OCI-LY7 (cell line): Measurements from ENCODE around the gene ST8SIA4. TPM values are rescaled to one million over a fixed set of nuclear protein-coding genes. Genes with fewer than 3 reads are reported as not detected.

ENCODE experiments used
- BruUV-seq: library from RNA; stranded (reverse); fragments of 400-500 nt; replicated peaks from 2 replicates; lab custom pipeline; 2021; lab: Mats Ljungman, UMichigan
- CTCF ChIA-PET: fragments of 300-600 bp; sonication (Branson Sonifier 250); formaldehyde crosslinking; loops from one replicate; lab custom pipeline; 2022; ENCODE audit warnings: antibody characterized with exemption; ENCODE audit not compliant: unreplicated experiment; lab: Charles Lee
- POLR2A ChIA-PET: fragments of 300-600 bp; sonication (Branson Sonifier 250); formaldehyde crosslinking; loops from one replicate; lab custom pipeline; 2022; ENCODE audit warnings: antibody characterized with exemption; lab: Charles Lee
- DNase-seq: peaks from one replicate; pipeline ENCODE4 v3.0.0-alpha.2; 2015; ENCODE audit warnings: low spot score
- H2AFZ ChIP-seq: fragments of 200-600 bp; sonication (generic), shearing (Covaris generic); 2 replicates; pipeline ENCODE4 v1.6.1; 2014; ENCODE audit warnings: mild to moderate bottlenecking, antibody characterized with exemption, low read length, moderate library complexity
- H3K27ac ChIP-seq: fragments of 200-600 bp; sonication (generic); 2 replicates; pipeline ENCODE4 v1.5.1; 2014; ENCODE audit warnings: mixed run types, low read depth, mild to moderate bottlenecking, moderate library complexity, low read length, inconsistent platforms; ENCODE audit not compliant: poor library complexity, severe bottlenecking
- H3K36me3 ChIP-seq: fragments of 200-600 bp; sonication (generic); 2 replicates; pipeline ENCODE4 v1.6.1; 2014; ENCODE audit warnings: mild to moderate bottlenecking, antibody characterized with exemption, low read length, moderate library complexity, mixed read lengths; ENCODE audit not compliant: insufficient read depth
- H3K4me1 ChIP-seq: fragments of 200-600 bp; sonication (generic); 2 replicates; pipeline ENCODE4 v1.5.1; 2014; ENCODE audit warnings: mild to moderate bottlenecking, low read length; ENCODE audit not compliant: insufficient read depth, poor library complexity, severe bottlenecking
- H3K4me2 ChIP-seq: fragments of 200-600 bp; sonication (generic); 2 replicates; pipeline ENCODE4 v1.6.1; 2014; ENCODE audit warnings: mild to moderate bottlenecking, low read length
- H3K4me3 ChIP-seq: fragments of 200-600 bp; sonication (generic); 2 replicates; pipeline ENCODE4 v1.5.1; 2014; ENCODE audit warnings: mild to moderate bottlenecking, low read depth, low read length; ENCODE audit not compliant: poor library complexity, severe bottlenecking
- H3K79me2 ChIP-seq: fragments of 200-600 bp; sonication (generic); 2 replicates; pipeline ENCODE4 v1.6.1; 2016; ENCODE audit warnings: low read depth, mild to moderate bottlenecking, low read length, moderate library complexity, mixed read lengths; ENCODE audit not compliant: insufficient read depth
- H3K9me2 ChIP-seq: fragments of 200-600 bp; sonication (generic); 2 replicates; pipeline ENCODE4 v1.6.1; 2016; ENCODE audit warnings: mild to moderate bottlenecking, low read length, mixed read lengths; ENCODE audit not compliant: insufficient read depth
- H3K9me3 ChIP-seq: fragments of 200-600 bp; sonication (generic); 2 replicates; pipeline ENCODE4 v1.6.1; 2014; ENCODE audit warnings: mild to moderate bottlenecking, mixed run types, low read length, mixed read lengths
- H4K20me1 ChIP-seq: fragments of 200-600 bp; sonication (generic); 2 replicates; pipeline ENCODE4 v1.6.1; 2014; ENCODE audit warnings: mild to moderate bottlenecking, antibody characterized with exemption, low read length, moderate library complexity, mixed read lengths; ENCODE audit not compliant: insufficient read depth
- EZH2phosphoT487 ChIP-seq: fragments of 200-600 bp; sonication (generic); IDR thresholded peaks from 2 replicates; pipeline ENCODE4 v1.6.1; 2018; ENCODE audit warnings: low read depth, borderline replicate concordance, mild to moderate bottlenecking, mixed run types, antibody characterized with exemption, low read length, moderate library complexity, mixed read lengths
- intact Hi-C: fragments of 100-400 bp; cut with micrococcal nuclease; formaldehyde crosslinking; loops from one replicate; pipeline ENCODE4 v1.10.0; 2022; ENCODE audit not compliant: unreplicated experiment
- total RNA-seq, 2 experiments: library from RNA; depleted of rRNA in 1 of 2; stranded (reverse); fragments of >200 nt in 1 of 2; shearing (Covaris generic) in 1 of 2; gene quantifications; 2 replicates each; pipeline ENCODE4 v1.2.3, GENCODE V29; 2014 to 2022
- TF ChIP-seq, protein P1 (sequence below): fragments of 200-600 bp; sonication (generic); conservative IDR thresholded peaks from 2 replicates; pipeline ENCODE4 v1.5.1; 2014; ENCODE audit warnings: mild to moderate bottlenecking, antibody characterized with exemption, low read length, moderate library complexity, mixed read lengths

Gene ST8SIA4
- total RNA-seq, 2 experiments from 2014 or later, result 10.2 to 40.3 TPM

DNA sequence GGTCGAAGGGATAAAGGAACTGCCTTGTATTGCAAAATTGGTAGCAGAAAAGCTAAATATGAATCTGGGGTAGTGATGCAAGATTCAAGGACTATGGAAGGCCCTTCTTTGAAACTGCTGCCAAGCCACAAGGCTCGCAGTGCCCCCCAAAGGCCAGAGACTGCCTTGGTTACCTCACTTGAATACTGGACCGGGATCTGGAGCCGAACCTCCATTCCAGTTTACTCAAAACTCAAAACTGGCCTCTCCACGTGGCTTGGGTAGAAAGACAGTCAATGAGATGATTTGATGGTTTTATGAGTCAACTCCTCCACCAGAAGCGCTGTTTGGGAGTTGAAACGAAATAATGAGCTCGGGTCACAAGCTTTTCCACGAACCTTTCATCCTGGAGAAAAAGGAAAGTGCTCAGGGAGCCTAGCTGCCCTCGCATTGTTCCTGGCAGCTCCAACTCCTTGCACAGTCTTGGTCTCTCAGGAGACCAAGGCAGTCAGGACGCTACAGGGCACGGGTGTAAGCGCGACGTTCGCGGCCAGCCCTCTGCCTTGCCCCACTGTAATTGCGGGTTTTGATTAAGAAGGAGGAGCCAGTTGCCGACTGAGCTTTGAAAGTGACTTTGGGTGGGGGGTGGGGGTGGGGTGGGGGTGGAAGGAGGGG lies 2.8 kb downstream of the ST8SIA4 start:
- H3K9me3 ChIP-seq, result peaks cover 10% of the 10 kb centered on the region; the same call in 1 of the 2 replicates
- peak overlapping the region; percentile 94 for H3K27ac ChIP-seq
- intact Hi-C loops, result loop anchor here (1.0 to 10.0 kb wide), 7 partner anchors 10 to 1975 kb away; partner anchors contain the start of genes CHD1 and FAM174A
- peak overlapping the region; percentile 40; the same call in 1 of the 2 replicates for H2AFZ ChIP-seq
- ChIA-PET POLR2A (interaction anchor here (0.6 to 12.8 kb wide), 24 partner anchors 9 to 1988 kb away, joined by 3 to 290 read pairs (median 4); no protein-coding TSS in a partner anchor), CTCF (interaction anchor here (0.6 to 1.3 kb wide), 11 partner anchors 9 to 128 kb away, joined by 3 to 8 read pairs (median 3); no protein-coding TSS in a partner anchor)
- H3K4me1 ChIP-seq, result peaks cover 48% of the 10 kb centered on the region
- DNase-seq, result peak; percentile 80
- no peaks in the 10 kb centered on the region; the same call in 1 of the 2 replicates for H4K20me1 ChIP-seq
- peaks cover 13% of the 10 kb centered on the region for H3K36me3 ChIP-seq
- no peaks in the 10 kb centered on the region for H3K9me2 ChIP-seq
- TSS peak; percentile 29 for BruUV-seq
- H3K79me2 ChIP-seq, result peaks cover 63% of the 10 kb centered on the region; the same call in 1 of the 2 replicates
- peak overlapping the region; percentile 96 for H3K4me2 ChIP-seq
- H3K4me3 ChIP-seq, result peak overlapping the region; percentile 87
- TF ChIP-seq, protein P1, sequence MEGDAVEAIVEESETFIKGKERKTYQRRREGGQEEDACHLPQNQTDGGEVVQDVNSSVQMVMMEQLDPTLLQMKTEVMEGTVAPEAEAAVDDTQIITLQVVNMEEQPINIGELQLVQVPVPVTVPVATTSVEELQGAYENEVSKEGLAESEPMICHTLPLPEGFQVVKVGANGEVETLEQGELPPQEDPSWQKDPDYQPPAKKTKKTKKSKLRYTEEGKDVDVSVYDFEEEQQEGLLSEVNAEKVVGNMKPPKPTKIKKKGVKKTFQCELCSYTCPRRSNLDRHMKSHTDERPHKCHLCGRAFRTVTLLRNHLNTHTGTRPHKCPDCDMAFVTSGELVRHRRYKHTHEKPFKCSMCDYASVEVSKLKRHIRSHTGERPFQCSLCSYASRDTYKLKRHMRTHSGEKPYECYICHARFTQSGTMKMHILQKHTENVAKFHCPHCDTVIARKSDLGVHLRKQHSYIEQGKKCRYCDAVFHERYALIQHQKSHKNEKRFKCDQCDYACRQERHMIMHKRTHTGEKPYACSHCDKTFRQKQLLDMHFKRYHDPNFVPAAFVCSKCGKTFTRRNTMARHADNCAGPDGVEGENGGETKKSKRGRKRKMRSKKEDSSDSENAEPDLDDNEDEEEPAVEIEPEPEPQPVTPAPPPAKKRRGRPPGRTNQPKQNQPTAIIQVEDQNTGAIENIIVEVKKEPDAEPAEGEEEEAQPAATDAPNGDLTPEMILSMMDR, result peak; percentile 87
- TF ChIP-seq EZH2phosphoT487, result no peak

DNA sequence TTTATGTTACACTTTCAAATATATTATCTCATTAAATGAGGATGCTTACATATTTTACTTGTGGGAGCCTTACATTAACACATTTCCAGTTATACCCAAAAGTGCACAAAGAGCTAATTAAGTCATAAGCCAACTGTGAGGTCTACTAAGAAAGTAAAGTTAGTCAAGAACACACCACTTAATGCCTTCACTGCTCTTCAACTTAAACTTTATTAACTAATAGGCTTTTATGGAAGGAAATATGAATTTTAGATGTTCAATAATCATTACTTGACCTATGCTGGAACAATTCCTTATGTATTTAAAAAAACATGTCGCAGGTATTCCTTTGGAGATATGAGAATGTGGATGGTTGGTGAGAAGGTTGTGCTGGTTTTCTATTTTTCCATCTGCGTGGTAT lies 3.4 kb downstream of the ST8SIA4 start:
- peaks cover 10% of the 10 kb centered on the region; the same call in 1 of the 2 replicates for H3K9me3 ChIP-seq
- H4K20me1 ChIP-seq, result no peaks in the 10 kb centered on the region; the same call in 1 of the 2 replicates
- POLR2A ChIA-PET, result interaction anchor here (0.7 to 12.8 kb wide), 12 partner anchors 11 to 1987 kb away, joined by 3 to 290 read pairs (median 31); no protein-coding TSS in a partner anchor
- H3K4me2 ChIP-seq, result peak overlapping the region; percentile 96
- peak overlapping the region; percentile 94 for H3K27ac ChIP-seq
- peaks cover 64% of the 10 kb centered on the region; the same call in 1 of the 2 replicates for H3K79me2 ChIP-seq
- H3K36me3 ChIP-seq, result peaks cover 19% of the 10 kb centered on the region
- H3K4me1 ChIP-seq, result peaks cover 47% of the 10 kb centered on the region
- TF ChIP-seq, protein P1, result no peak
- no peak for TF ChIP-seq EZH2phosphoT487
- CTCF ChIA-PET, result interaction anchor here (0.6 to 1.3 kb wide), 8 partner anchors 8 to 127 kb away, joined by 3 to 5 read pairs (median 4); no protein-coding TSS in a partner anchor
- peak overlapping the region; percentile 87 for H3K4me3 ChIP-seq
- no peak for DNase-seq
- H3K9me2 ChIP-seq, result no peaks in the 10 kb centered on the region
- intact Hi-C loops, result loop anchor here (1.0 to 10.0 kb wide), 7 partner anchors 9 to 1975 kb away; partner anchors contain the start of genes CHD1 and FAM174A
- peak overlapping the region; percentile 40; the same call in 1 of the 2 replicates for H2AFZ ChIP-seq
- no TSS peak for BruUV-seq
